KBM-7 (cell line): ENCODE data around the gene CHAF1B.

Experiments used
- DNase-seq: peaks from one replicate; pipeline ENCODE4 v3.0.0-alpha.2; 2015
- in situ Hi-C: fragments of 300-500 bp; cut with MboI; formaldehyde crosslinking; loops from 2 replicates; pipeline ENCODE4 v1.14.3; 2020; ENCODE audit warnings: low sequenced_read_pairs, low pct_unique_long_range_greater_than_20kb, mixed read lengths

The CHAF1B gene

GRCh38 chr21:36454093-36454531 lies 68.9 kb downstream of the CHAF1B start:
- in situ Hi-C loops: no loop called here
- DNase-seq: no peak

- in situ Hi-C loops: no loop called here
- DNase-seq: no peak
Measured at GRCh38 chr21:36454706-36455105, 69.5 kb downstream of the CHAF1B start.

GRCh38 chr21:36456729-36457414 lies 71.7 kb downstream of the CHAF1B start:
- DNase-seq: no peak
- in situ Hi-C loops: no loop called here

- in situ Hi-C loops: no loop called here
- DNase-seq: no peak
Measured at GRCh38 chr21:36459098-36459497, 73.9 kb downstream of the CHAF1B start.

- in situ Hi-C loops: no loop called here
Measured at GRCh38 chr21:36460866-36461265, 75.7 kb downstream of the CHAF1B start.

GRCh38 chr21:36461277-36461917 lies 76.2 kb downstream of the CHAF1B start:
- in situ Hi-C loops: no loop called here
- DNase-seq: no peak

More at GRCh38 chr21:36460866-36461265, 75.7 kb downstream of the CHAF1B start:
- no peak for DNase-seq

DNA sequence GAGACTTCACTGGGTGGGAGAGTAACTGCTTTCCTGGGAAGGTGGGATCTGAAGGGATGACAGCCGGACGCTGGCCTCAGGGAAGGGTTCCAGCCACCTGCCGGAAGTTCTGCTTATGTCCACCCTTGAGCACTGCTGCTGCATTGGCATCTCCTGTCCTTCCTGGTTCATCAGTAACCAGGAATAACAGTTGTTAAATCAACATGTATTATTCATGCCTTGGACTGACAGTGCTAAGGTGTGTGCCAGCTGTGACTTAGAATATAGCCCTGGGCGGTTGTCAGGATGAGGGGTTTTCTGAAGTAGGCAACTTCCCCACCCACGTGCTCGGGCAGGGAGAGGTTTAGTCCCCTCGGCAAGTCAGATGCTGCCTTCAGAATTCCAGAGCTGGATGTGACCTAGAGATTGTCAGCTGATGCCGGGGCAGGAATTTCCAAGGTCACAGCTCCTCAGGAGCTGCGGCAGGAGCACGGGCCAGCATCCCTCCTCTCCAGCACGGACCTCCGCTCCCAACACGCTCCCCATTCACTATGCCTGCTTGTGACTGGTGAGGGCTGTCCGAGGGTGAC lies 76.8 kb downstream of the CHAF1B start:
- no peak for DNase-seq

GRCh38 chr21:36463204-36463603 lies 78.0 kb downstream of the CHAF1B start:
- DNase-seq: no peak
- in situ Hi-C loops: no loop called here

More for the DNA sequence above, 76.8 kb downstream of the CHAF1B start:
- in situ Hi-C loops: no loop called here

- peak; percentile 15 for DNase-seq
- in situ Hi-C loops: no loop called here
Measured at GRCh38 chr21:36463991-36464390, 78.8 kb downstream of the CHAF1B start.

DNA sequence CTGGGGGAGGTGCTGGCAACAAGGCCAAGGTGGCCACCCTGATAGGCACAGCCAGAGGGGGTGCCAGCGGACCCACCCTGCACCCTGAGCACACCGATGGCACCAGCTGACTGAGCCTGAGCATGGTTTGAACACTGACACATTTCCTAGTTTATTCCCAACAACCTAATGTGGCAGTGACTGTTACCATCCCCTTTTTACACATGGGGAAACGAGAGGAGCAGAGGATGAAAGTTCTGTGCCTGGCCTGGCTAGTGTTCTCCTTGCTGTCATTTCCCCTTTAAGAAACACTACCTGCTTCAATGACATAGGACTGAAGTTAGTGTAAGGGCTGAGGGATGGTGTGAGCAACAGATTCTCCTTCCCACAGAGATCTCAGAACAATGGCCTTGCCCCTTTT lies 79.4 kb downstream of the CHAF1B start:
- in situ Hi-C loops: no loop called here
- no peak for DNase-seq

GRCh38 chr21:36465478-36465877 lies 80.3 kb downstream of the CHAF1B start:
- in situ Hi-C loops: no loop called here

DNA sequence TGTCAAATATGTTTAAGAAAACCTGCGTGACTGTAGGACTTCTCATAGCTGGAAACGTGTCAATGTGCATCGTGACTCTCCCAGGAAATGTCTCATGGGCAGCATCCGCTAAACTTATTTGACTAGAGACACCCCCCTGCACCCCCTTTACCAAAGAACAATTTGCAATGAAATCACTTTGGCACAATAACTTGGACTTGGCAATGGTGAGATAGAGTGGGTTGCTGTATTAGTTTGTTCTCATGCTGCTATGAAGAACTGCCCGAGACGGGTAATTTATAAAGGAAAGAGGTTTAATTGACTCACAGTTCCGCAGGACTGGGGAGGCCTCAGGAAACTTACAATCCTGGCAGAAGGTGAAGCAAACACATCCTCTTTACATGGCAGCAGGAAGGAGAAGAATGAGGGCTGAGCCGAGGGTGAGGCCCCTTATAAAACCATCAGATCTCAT lies 80.9 kb downstream of the CHAF1B start:
- in situ Hi-C loops: no loop called here
- no peak for DNase-seq

More at GRCh38 chr21:36465478-36465877, 80.3 kb downstream of the CHAF1B start:
- DNase-seq: no peak
